ENCODE measurements around the gene COL7A1. TPM values are rescaled to one million over a fixed set of nuclear protein-coding genes. Genes with fewer than 3 reads are reported as not detected.

The COL7A1 gene
- total RNA-seq, 1 donor from 2014 or later, result 3.7 TPM

DNA sequence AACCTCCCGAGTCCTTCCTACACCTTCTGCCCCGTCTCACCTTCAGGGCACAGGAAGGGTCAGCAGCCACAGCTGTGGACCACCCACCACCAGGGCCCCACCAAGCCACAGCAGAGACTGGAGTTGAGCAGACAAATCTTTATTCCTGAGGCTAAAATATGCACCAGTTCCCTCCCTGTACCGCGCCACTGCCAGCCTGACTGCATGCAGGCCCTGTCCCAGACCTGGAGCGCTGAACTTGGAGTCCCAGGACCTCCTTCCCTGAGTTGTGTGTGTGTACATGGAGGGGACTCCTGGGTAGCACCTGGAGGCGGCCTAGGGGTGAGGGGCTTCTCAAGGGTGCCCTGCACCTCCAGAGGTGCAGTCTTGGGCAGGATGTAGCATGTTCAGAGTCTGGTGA lies 30.5 kb upstream of the COL7A1 start:
- no peak overlapping the region for H3K27ac ChIP-seq
- intact Hi-C loops (cut with DNase I), result no loop called here
- H3K9me3 ChIP-seq, result no peaks in the 10 kb centered on the region
- no peak for DNase-seq
- no peaks in the 10 kb centered on the region for H3K27me3 ChIP-seq
- no peak overlapping the region for H3K4me3 ChIP-seq
- no peak for ATAC-seq
- H3K36me3 ChIP-seq, result peaks cover 18% of the 10 kb centered on the region
- no peaks in the 10 kb centered on the region for H3K4me1 ChIP-seq
- no peak for TF ChIP-seq CTCF (IDR thresholded peaks at IDR 0.05)

DNA sequence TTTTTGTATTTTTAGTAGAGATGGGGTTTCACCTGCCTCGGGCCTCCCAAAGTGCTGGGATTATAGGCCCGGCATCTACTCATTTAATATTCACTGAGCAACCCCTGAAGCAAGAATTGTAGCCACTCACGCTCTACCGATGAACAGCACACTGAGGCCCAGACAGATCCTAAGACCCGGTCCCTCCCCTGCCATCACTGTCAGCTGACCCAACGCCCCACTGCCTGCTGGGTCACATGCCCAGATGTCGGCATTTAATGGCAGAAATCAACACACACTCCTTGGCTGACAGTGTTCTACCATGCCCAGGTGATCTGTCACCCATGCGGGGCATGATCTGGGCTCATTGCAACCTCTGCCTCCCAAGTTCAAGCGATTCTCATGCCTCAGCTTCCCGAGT lies 29.6 kb upstream of the COL7A1 start:
- intact Hi-C loops (cut with DNase I), result no loop called here
- no peak for TF ChIP-seq CTCF (IDR thresholded peaks at IDR 0.05)
- Histone ChIP-seq H3K36me3 (peaks cover 14% of the 10 kb centered on the region), H3K9me3 (no peaks in the 10 kb centered on the region), H3K4me1 (no peaks in the 10 kb centered on the region), H3K27me3 (no peaks in the 10 kb centered on the region), H3K27ac (no peak overlapping the region), H3K4me3 (no peak overlapping the region)
- ATAC-seq (no peak), DNase-seq (no peak)

DNA sequence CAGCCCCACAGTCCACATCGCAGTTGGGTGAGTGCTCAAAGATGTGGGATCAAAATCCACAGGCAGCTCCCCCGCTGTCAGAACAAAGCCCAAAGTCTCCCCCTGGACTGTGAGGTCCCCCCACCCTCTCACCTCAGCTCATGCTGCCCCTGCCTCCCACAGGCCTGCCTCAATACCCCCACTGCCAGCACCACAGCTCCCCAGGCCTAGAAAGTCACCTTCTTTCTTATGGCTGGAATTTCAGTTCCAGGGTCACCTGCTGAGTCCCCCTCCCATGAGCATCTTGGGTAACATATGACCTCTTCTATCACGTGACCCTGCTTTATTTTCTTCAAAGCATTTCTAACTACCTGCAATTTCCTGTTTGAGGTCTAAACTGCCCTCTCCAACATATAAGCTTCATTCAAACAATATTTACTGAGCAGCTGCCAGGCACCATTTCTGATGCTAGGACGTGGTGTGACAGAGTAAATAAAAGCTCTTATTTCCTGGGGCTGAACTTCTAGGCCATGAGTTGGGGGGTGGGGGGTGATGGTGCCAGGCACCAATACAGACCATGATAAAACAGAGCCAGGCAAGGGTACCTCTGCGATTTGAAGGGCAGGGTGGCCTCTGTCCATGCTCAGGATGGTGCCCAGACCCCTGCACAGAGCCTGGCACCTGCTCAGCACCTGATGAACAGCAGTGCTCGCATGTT lies 28.9 kb upstream of the COL7A1 start:
- H3K4me3 ChIP-seq, result no peak overlapping the region
- H3K27ac ChIP-seq, result no peak overlapping the region
- intact Hi-C loops (cut with DNase I), result no loop called here
- no peaks in the 10 kb centered on the region for H3K4me1 ChIP-seq
- H3K36me3 ChIP-seq, result peaks cover 11% of the 10 kb centered on the region
- DNase-seq (no peak), ATAC-seq (no peak)
- no peaks in the 10 kb centered on the region for H3K27me3 ChIP-seq
- H3K9me3 ChIP-seq, result no peaks in the 10 kb centered on the region
- no peak for TF ChIP-seq CTCF (IDR thresholded peaks at IDR 0.05)

- H3K4me1 ChIP-seq, result no peaks in the 10 kb centered on the region
- ATAC-seq (peak; percentile 8), DNase-seq (no peak)
- no peak for TF ChIP-seq CTCF (IDR thresholded peaks at IDR 0.05)
- H3K27me3 ChIP-seq, result no peaks in the 10 kb centered on the region
- H3K27ac ChIP-seq, result no peak within 1 kb of the TSS
- intact Hi-C loops (cut with DNase I), result no loop called here
- peaks cover 9% of the 10 kb centered on the region for H3K9me3 ChIP-seq
- peaks cover 2% of the 10 kb centered on the region for H3K36me3 ChIP-seq
- H3K4me3 ChIP-seq, result no peak within 1 kb of the TSS
Observed at GRCh38 chr3:48621461-48621869, 26.3 kb upstream of the COL7A1 start, which contains the start of gene TMEM89. TMEM89 (minus strand) TSS chr3:48621769; CDS start chr3:48621756, 13 bp downstream.

DNA sequence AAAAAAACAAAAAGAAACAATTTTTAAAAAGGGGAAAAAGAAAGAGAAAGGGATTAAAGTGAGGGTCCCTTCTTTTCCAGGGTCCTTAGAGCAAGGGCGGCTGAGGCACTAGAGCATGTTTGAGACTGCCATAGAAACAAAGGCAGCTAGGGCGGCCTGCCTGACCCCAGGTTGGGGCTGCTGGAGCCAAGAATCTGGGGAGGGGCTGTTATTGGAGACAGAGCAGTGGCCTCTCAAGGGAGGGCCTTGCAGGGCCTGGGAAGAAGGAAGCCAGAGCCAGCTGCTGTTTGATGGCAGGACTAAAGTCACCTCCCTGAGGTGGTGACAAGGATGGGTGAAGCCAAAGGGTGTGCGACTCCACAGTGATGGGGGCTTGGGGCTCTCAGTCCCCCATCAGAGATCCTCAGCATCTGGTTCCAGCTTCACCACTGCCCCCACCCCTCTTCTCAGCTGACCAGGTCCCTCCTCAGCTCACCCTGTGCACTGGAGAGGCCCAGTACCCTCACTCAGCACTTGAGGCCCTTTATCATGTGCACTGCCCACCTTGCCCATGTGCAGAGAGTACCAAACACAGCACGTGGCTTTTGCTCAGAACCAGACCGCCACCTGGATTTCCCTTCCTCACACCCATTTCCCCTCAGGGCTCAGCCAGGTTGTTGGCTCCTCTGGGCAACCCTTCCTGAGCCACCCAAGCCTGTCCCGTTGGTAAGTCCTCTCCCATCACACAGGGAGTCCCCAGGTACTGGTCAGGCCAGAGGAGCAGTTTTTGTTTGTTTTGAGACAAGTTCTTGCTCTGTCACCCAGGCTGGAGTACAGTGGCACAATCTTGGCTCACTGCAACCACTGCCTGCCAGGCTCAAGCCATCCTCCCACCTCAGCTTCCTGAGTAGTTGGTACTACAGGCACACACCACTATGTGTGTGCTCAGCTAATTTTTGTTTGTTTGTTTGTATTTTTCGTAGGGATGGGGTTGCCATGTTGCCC lies 24.7 kb upstream of the COL7A1 start:
- H3K9me3 ChIP-seq, result peaks cover 9% of the 10 kb centered on the region
- no peaks in the 10 kb centered on the region for H3K27me3 ChIP-seq
- H3K36me3 ChIP-seq, result no peaks in the 10 kb centered on the region
- TF ChIP-seq CTCF (IDR thresholded peaks at IDR 0.05), result no peak
- no peak overlapping the region for H3K27ac ChIP-seq
- no peak overlapping the region for H3K4me3 ChIP-seq
- DNase-seq (no peak), ATAC-seq (no peak)
- intact Hi-C loops (cut with DNase I), result no loop called here
- no peaks in the 10 kb centered on the region for H3K4me1 ChIP-seq
